ENCODE results near the gene ARHGEF7. TPM values are rescaled to one million over a fixed set of nuclear protein-coding genes. Genes with fewer than 3 reads are reported as not detected.

Gene ARHGEF7
- total RNA-seq, 2 experiments from 2014 or later: 39.5 to 51.3 TPM

- Histone ChIP-seq H3K4me3 (ENCODE audit: low read depth, low read length, poor library complexity, severe bottlenecking) (no peak overlapping the region), H2AFZ (ENCODE audit: low read length) (no peak overlapping the region), H3K27ac (ENCODE audit: low read depth, low read length, poor library complexity, severe bottlenecking) (no peak overlapping the region), H3K79me2 (ENCODE audit: insufficient read depth, low read depth, low read length) (no peaks in the 10 kb centered on the region), H3K4me2 (ENCODE audit: low read length) (no peak overlapping the region), H3K9me2 (ENCODE audit: insufficient read depth, low read length) (no peaks in the 10 kb centered on the region), H3K4me1 (ENCODE audit: insufficient read depth, low read length, poor library complexity, severe bottlenecking) (no peaks in the 10 kb centered on the region), H3K9me3 (ENCODE audit: low read length) (no peaks in the 10 kb centered on the region), H4K20me1 (ENCODE audit: insufficient read depth, low read length) (no peaks in the 10 kb centered on the region), H3K36me3 (ENCODE audit: insufficient read depth, low read length) (peaks cover 93% of the 10 kb centered on the region)
- intact Hi-C loops (cut with micrococcal nuclease; ENCODE audit: unreplicated experiment): no loop called here
- TF ChIP-seq, protein P1, sequence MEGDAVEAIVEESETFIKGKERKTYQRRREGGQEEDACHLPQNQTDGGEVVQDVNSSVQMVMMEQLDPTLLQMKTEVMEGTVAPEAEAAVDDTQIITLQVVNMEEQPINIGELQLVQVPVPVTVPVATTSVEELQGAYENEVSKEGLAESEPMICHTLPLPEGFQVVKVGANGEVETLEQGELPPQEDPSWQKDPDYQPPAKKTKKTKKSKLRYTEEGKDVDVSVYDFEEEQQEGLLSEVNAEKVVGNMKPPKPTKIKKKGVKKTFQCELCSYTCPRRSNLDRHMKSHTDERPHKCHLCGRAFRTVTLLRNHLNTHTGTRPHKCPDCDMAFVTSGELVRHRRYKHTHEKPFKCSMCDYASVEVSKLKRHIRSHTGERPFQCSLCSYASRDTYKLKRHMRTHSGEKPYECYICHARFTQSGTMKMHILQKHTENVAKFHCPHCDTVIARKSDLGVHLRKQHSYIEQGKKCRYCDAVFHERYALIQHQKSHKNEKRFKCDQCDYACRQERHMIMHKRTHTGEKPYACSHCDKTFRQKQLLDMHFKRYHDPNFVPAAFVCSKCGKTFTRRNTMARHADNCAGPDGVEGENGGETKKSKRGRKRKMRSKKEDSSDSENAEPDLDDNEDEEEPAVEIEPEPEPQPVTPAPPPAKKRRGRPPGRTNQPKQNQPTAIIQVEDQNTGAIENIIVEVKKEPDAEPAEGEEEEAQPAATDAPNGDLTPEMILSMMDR (conservative IDR thresholded peaks at IDR 0.05; ENCODE audit: low read length): no peak
- ChIA-PET POLR2A (interaction anchor here (1.2 kb wide), 1 partner anchor 50 kb away, joined by 3 read pairs; no protein-coding TSS in a partner anchor), CTCF (ENCODE audit: unreplicated experiment) (no interaction called here)
- BruUV-seq (replicated peaks): no TSS peak
- DNase-seq (ENCODE audit: low spot score): no peak
Measured at GRCh38 chr13:111280226-111280625, 165.1 kb downstream of the ARHGEF7 start.

GRCh38 chr13:111280681-111281585 is 165.8 kb downstream of the ARHGEF7 start:
- ChIA-PET CTCF (ENCODE audit: unreplicated experiment) (no interaction called here), POLR2A (interaction anchor here (1.2 kb wide), 1 partner anchor 50 kb away, joined by 3 read pairs; no protein-coding TSS in a partner anchor)
- intact Hi-C loops (cut with micrococcal nuclease; ENCODE audit: unreplicated experiment): no loop called here
- no peaks in the 10 kb centered on the region for H3K79me2 ChIP-seq (ENCODE audit: insufficient read depth, low read depth, low read length)
- H3K9me3 ChIP-seq (ENCODE audit: low read length): no peaks in the 10 kb centered on the region
- H3K4me3 ChIP-seq (ENCODE audit: low read depth, low read length, poor library complexity, severe bottlenecking): no peak overlapping the region
- no peak overlapping the region for H2AFZ ChIP-seq (ENCODE audit: low read length)
- no peak for DNase-seq (ENCODE audit: low spot score)
- no peaks in the 10 kb centered on the region for H3K9me2 ChIP-seq (ENCODE audit: insufficient read depth, low read length)
- no peak overlapping the region for H3K27ac ChIP-seq (ENCODE audit: low read depth, low read length, poor library complexity, severe bottlenecking)
- no peak overlapping the region for H3K4me2 ChIP-seq (ENCODE audit: low read length)
- H4K20me1 ChIP-seq (ENCODE audit: insufficient read depth, low read length): no peaks in the 10 kb centered on the region
- peaks cover 93% of the 10 kb centered on the region for H3K36me3 ChIP-seq (ENCODE audit: insufficient read depth, low read length)
- no TSS peak for BruUV-seq (replicated peaks)
- H3K4me1 ChIP-seq (ENCODE audit: insufficient read depth, low read length, poor library complexity, severe bottlenecking): no peaks in the 10 kb centered on the region
- TF ChIP-seq EZH2phosphoT487 (IDR thresholded peaks at IDR 0.05; ENCODE audit: borderline replicate concordance, low read depth, low read length): no peak

- POLR2A ChIA-PET: no interaction called here
- TF ChIP-seq EZH2phosphoT487 (IDR thresholded peaks at IDR 0.05; ENCODE audit: borderline replicate concordance, low read depth, low read length): no peak
- TF ChIP-seq, protein P1 (conservative IDR thresholded peaks at IDR 0.05; ENCODE audit: low read length): no peak
- H3K9me2 ChIP-seq (ENCODE audit: insufficient read depth, low read length): no peaks in the 10 kb centered on the region
- H3K4me2 ChIP-seq (ENCODE audit: low read length): no peak overlapping the region
- H3K79me2 ChIP-seq (ENCODE audit: insufficient read depth, low read depth, low read length): no peaks in the 10 kb centered on the region
- peaks cover 92% of the 10 kb centered on the region for H3K36me3 ChIP-seq (ENCODE audit: insufficient read depth, low read length)
- CTCF ChIA-PET (ENCODE audit: unreplicated experiment): no interaction called here
- intact Hi-C loops (cut with micrococcal nuclease; ENCODE audit: unreplicated experiment): no loop called here
- no peaks in the 10 kb centered on the region for H4K20me1 ChIP-seq (ENCODE audit: insufficient read depth, low read length)
- no peak overlapping the region for H2AFZ ChIP-seq (ENCODE audit: low read length)
- H3K27ac ChIP-seq (ENCODE audit: low read depth, low read length, poor library complexity, severe bottlenecking): no peak overlapping the region
- no peaks in the 10 kb centered on the region for H3K9me3 ChIP-seq (ENCODE audit: low read length)
- no peak for DNase-seq (ENCODE audit: low spot score)
- H3K4me3 ChIP-seq (ENCODE audit: low read depth, low read length, poor library complexity, severe bottlenecking): no peak overlapping the region
- BruUV-seq (replicated peaks): no TSS peak
- no peaks in the 10 kb centered on the region for H3K4me1 ChIP-seq (ENCODE audit: insufficient read depth, low read length, poor library complexity, severe bottlenecking)
Measured at GRCh38 chr13:111281751-111282311, 166.7 kb downstream of the ARHGEF7 start.
